Muscle of leg (tissue), 11 donors: Measurements from ENCODE around the gene GATA1. TPM values are rescaled to one million over a fixed set of nuclear protein-coding genes. Genes with fewer than 3 reads are reported as not detected.

Experiments
- DNase-seq: peaks from one replicate; pipeline ENCODE4 v3.0.0; 2013
- H3K27ac ChIP-seq: one replicate; pipeline ENCODE4 v1.5.1; 2013; ENCODE audit warnings: mild to moderate bottlenecking, low read length, control low read depth
- H3K27me3 ChIP-seq: one replicate; pipeline ENCODE4 v1.6.1; 2013; ENCODE audit warnings: low read length; ENCODE audit not compliant: control insufficient read depth, insufficient read depth
- H3K36me3 ChIP-seq: one replicate; pipeline ENCODE4 v1.6.1; 2013; ENCODE audit warnings: low read length; ENCODE audit not compliant: control insufficient read depth, insufficient read depth
- H3K4me1 ChIP-seq: one replicate; pipeline ENCODE4 v1.6.1; 2013; ENCODE audit warnings: low read length; ENCODE audit not compliant: control insufficient read depth, insufficient read depth
- H3K4me3 ChIP-seq: one replicate; pipeline ENCODE4 v1.5.1; 2013; ENCODE audit warnings: low read length, control low read depth
- H3K9me3 ChIP-seq: replicated peaks from 2 replicates; pipeline ENCODE4 v1.6.1; 2013; ENCODE audit warnings: low read depth, low read length; ENCODE audit not compliant: control insufficient read depth
- WGBS: methylation state at CpG from one replicate; pipeline ENCODE4 v1.1.5; 2013; ENCODE audit warnings: missing lambda C conversion rate; ENCODE audit not compliant: insufficient coverage; 5-methylcytosine and 5-hydroxymethylcytosine counted together
- polyA plus RNA-seq, 8 donors: library from polyadenylated mRNA; unstranded; fragments of 120-200 nt; gene quantifications; one replicate each; pipeline versions ENCODE4 v1.2.1 to v1.2.3, GENCODE V29; 2013; ENCODE audit warnings: inconsistent platforms in 1 of 8, low replicate concordance in 1 of 8; ENCODE audit not compliant: insufficient read length in 8 of 8, insufficient read depth in 1 of 8
- total RNA-seq: library from RNA; stranded (reverse); fragments of 120-200 nt; gene quantifications from one replicate; pipeline ENCODE4 v1.2.4, GENCODE V29; 2013

The GATA1 gene
- total and polyA plus RNA-seq, 9 donors, result 0.22 to 0.98 (median 0.57) TPM

GRCh38 chrX:48839686-48840085 is 53.3 kb downstream of the GATA1 start:
- Histone ChIP-seq H3K4me3 (no peak overlapping the region), H3K36me3 (no peaks in the 10 kb centered on the region), H3K9me3 (no peaks in the 10 kb centered on the region), H3K4me1 (no peaks in the 10 kb centered on the region), H3K27ac (no peak overlapping the region), H3K27me3 (peaks cover 19% of the 10 kb centered on the region)
- WGBS, result 89% methylated on average over 7 of the region's 10 CpGs
- DNase-seq, result no peak

Other genes starting within 250 kb of the GATA1 start
- gene TBC1D25, start 246.9 kb upstream of the GATA1 start, total RNA-seq, result 3.9 TPM
- gene TBC1D25, start 246.9 kb upstream of the GATA1 start, polyA plus RNA-seq, result 10 to 100 TPM in 2 of 8 donors, 1 to 10 TPM in 6; 6.9 to 10.8 (median 9.1) TPM
- 232 TPM for gene RBM3, start 212.1 kb upstream of the GATA1 start, total RNA-seq
- gene RBM3, start 212.1 kb upstream of the GATA1 start, polyA plus RNA-seq, result 100 to 1,000 TPM; 338 to 414 (median 371) TPM
- 99.1 TPM for gene WDR13, start 189.1 kb upstream of the GATA1 start, total RNA-seq
- gene WDR13, start 189.1 kb upstream of the GATA1 start, polyA plus RNA-seq, result 100 to 1,000 TPM in 4 of 8 donors, 10 to 100 TPM in 4; 85.8 to 128 (median 101) TPM
- 2.1 TPM for gene WAS, start 102.8 kb upstream of the GATA1 start, total RNA-seq
- 1 to 10 TPM; 3.3 to 5.9 (median 4.1) TPM for gene WAS, start 102.8 kb upstream of the GATA1 start, polyA plus RNA-seq
- gene SUV39H1, start 89.9 kb upstream of the GATA1 start, total RNA-seq, result 3.1 TPM
- 1 to 10 TPM; 4.0 to 5.6 (median 4.7) TPM for gene SUV39H1, start 89.9 kb upstream of the GATA1 start, polyA plus RNA-seq
- not detected for gene GLOD5, start 24.8 kb upstream of the GATA1 start, total RNA-seq
- gene GLOD5, start 24.8 kb upstream of the GATA1 start, polyA plus RNA-seq, result under 1 TPM in 1 of 8 donors, not detected in 7; 0.50 TPM
- gene HDAC6, start 15.5 kb downstream of the GATA1 start, total RNA-seq, result 78.6 TPM
- gene HDAC6, start 15.5 kb downstream of the GATA1 start, polyA plus RNA-seq, result 100 to 1,000 TPM in 3 of 8 donors, 10 to 100 TPM in 5; 73.8 to 112 (median 91.6) TPM
- not detected for gene ERAS, start 39.9 kb downstream of the GATA1 start, total RNA-seq
- under 1 TPM in 1 of 8 donors, not detected in 7; 0.10 TPM for gene ERAS, start 39.9 kb downstream of the GATA1 start, polyA plus RNA-seq
- gene PCSK1N, start 49.0 kb downstream of the GATA1 start, total RNA-seq, result not detected
- 1 to 10 TPM in 2 of 8 donors, under 1 TPM in 4, not detected in 2; 0.15 to 5.4 (median 0.26) TPM for gene PCSK1N, start 49.0 kb downstream of the GATA1 start, polyA plus RNA-seq
- gene TIMM17B, start 111.2 kb downstream of the GATA1 start, total RNA-seq, result 33.7 TPM
- 10 to 100 TPM; 29.0 to 44.4 (median 35.4) TPM for gene TIMM17B, start 111.2 kb downstream of the GATA1 start, polyA plus RNA-seq
- gene PQBP1, start 111.3 kb downstream of the GATA1 start, total RNA-seq, result 54.4 TPM
- 10 to 100 TPM; 64.2 to 76.6 (median 70.3) TPM for gene PQBP1, start 111.3 kb downstream of the GATA1 start, polyA plus RNA-seq
- gene SLC35A2, start 125.1 kb downstream of the GATA1 start, total RNA-seq, result 7.7 TPM
- 10 to 100 TPM; 15.9 to 22.1 (median 17.0) TPM for gene SLC35A2, start 125.1 kb downstream of the GATA1 start, polyA plus RNA-seq
- 1.7 TPM for gene PIM2, start 132.4 kb downstream of the GATA1 start, total RNA-seq
- gene PIM2, start 132.4 kb downstream of the GATA1 start, polyA plus RNA-seq, result 1 to 10 TPM in 7 of 8 donors, under 1 TPM in 1; 0.92 to 2.3 (median 1.7) TPM
- gene OTUD5, start 171.0 kb downstream of the GATA1 start, total RNA-seq, result 18.9 TPM
- 10 to 100 TPM; 37.5 to 45.2 (median 38.4) TPM for gene OTUD5, start 171.0 kb downstream of the GATA1 start, polyA plus RNA-seq
- 0.66 TPM for gene KCND1, start 185.3 kb downstream of the GATA1 start, total RNA-seq
- 1 to 10 TPM in 4 of 8 donors, under 1 TPM in 4; 0.72 to 1.7 (median 1.0) TPM for gene KCND1, start 185.3 kb downstream of the GATA1 start, polyA plus RNA-seq
- 9.9 TPM for gene GRIPAP1, start 215.7 kb downstream of the GATA1 start, total RNA-seq
- 10 to 100 TPM; 18.0 to 26.0 (median 22.3) TPM for gene GRIPAP1, start 215.7 kb downstream of the GATA1 start, polyA plus RNA-seq